Measurements from ENCODE around the gene FBXO24.

GRCh38 chr7:100563809-100564400, 22.2 kb upstream of the FBXO24 start:
- TF ChIP-seq CTCF (IDR thresholded peaks at IDR 0.05): peak in 6 of 7 experiments; percentile 52 to 99 (median 97)
- no peak for TF ChIP-seq POLR2A (IDR thresholded peaks at IDR 0.05)
- no peak for TF ChIP-seq EP300 (IDR thresholded peaks at IDR 0.05)
- TF ChIP-seq POLR2AphosphoS5 (IDR thresholded peaks at IDR 0.05): no peak

Measured in stomach (tissue), 4 donors.